Left lung (tissue), 10 donors: ENCODE measurements around the gene NACC1. TPM values are rescaled to one million over a fixed set of nuclear protein-coding genes. Genes with fewer than 3 reads are reported as not detected.
"Not testable (repeated sequence)": the region's sequence is repeated elsewhere in the genome, so short reads cannot be mapped to it uniquely, and the experiment has no call there.

Experiments used
- ATAC-seq: fragments of 200-7000 bp; cut with Tn5 transposase; one replicate; pipeline ENCODE4 v1.9.1; 2020; ENCODE audit warnings: moderate library complexity
- DNase-seq, 4 donors: peaks; one replicate each; pipeline ENCODE4 v3.0.0-alpha.2; 2013 to 2020
- H3K27ac ChIP-seq, 2 donors: fragments of 200-600 bp; sonication (generic) in 1 of 2; one replicate each; pipeline versions ENCODE4 v1.5.0 to v1.8.0; 2020 to 2021
- H3K27me3 ChIP-seq, 2 donors: fragments of 200-600 bp; sonication (generic) in 1 of 2; one replicate each; pipeline versions ENCODE4 v1.5.0 to v1.8.0; 2020 to 2021
- H3K36me3 ChIP-seq, 2 donors: fragments of 200-600 bp; sonication (generic) in 1 of 2; one replicate each; pipeline versions ENCODE4 v1.5.0 to v1.8.0; 2020 to 2021
- H3K4me1 ChIP-seq, 2 donors: fragments of 200-600 bp; one replicate each; pipeline ENCODE4 v1.8.0; 2021
- H3K4me3 ChIP-seq, 2 donors: fragments of 200-600 bp; sonication (generic) in 1 of 2; one replicate each; pipeline versions ENCODE4 v1.5.0 to v1.8.0; 2020 to 2021; ENCODE audit warnings: mild to moderate bottlenecking in 1 of 2
- H3K9me3 ChIP-seq, 2 donors: fragments of 200-600 bp; sonication (generic) in 1 of 2; one replicate each; pipeline versions ENCODE4 v1.5.0 to v1.8.0; 2020 to 2021
- intact Hi-C, 2 donors: fragments of 100-400 bp; cut with DNase I; formaldehyde crosslinking; loops; one replicate each; pipeline versions ENCODE4 v1.11.2 to v1.14.2; 2022
- polyA plus RNA-seq, 6 donors: library from polyadenylated mRNA; unstranded; fragments of 120-200 nt; gene quantifications; one replicate each; pipeline ENCODE4 v1.2.1, GENCODE V29; 2013; ENCODE audit not compliant: insufficient read length in 6 of 6
- total RNA-seq, 2 donors: library from RNA; stranded (reverse); fragmentation: NEBNext Ultra II Directional; extraction: Animal tissue kit (Norgen Biotek cat#: 25700); gene quantifications; one replicate each; pipeline ENCODE4 v1.2.1, GENCODE V29; 2021
- TF ChIP-seq, protein P1 (sequence below), 2 donors: fragments of 200-600 bp; sonication (generic) in 1 of 2; IDR thresholded peaks; one replicate each; pipeline versions ENCODE4 v1.5.0 to v1.8.0; 2021; ENCODE audit warnings: antibody characterized with exemption in 2 of 2
- donor health status: DM: no; HTN: yes; CAD: no.
- donor health status: DM: no; HTN: no; CAD: no.

The NACC1 gene
- total and polyA plus RNA-seq, 8 donors, result 14.9 to 92.5 (median 21.1) TPM

DNA sequence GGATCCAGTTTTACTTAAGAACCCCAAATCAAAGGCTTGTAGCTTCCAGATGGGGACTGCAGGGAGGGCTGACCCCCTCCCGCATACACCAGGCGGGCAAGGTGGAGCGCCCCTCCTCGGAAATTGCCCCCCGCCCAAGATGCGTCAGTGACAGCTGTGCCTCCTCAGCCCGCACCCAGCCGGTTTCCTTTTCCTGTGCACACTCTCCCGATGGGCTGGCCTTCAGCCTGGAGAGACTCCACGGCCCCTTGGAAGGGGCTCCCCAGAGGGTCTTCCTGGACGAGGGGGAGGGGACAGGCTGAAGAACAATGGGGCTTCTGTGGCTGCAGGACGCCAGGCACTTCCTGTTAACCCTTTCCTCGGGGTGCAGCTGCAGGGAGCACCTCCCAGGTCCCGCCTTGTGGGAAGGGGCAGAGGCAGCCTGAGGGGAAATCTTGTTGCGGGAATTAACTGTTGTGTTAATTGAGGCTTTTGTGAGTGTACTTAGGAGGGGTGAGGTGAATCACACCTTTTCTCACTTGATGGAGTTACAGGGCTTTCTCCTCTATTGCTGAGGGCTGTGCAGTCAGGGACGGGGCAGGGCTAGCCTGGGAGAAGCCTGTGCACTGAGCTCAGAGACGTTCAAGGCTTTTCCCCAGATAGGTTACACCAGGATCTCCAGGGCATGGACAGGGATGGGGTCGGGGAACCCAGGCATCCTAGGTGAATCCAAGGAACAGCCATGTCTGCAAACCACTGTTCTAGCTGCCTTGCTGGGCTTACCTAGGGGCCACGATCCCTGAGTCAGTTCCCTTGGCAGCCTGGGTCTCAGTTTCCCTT lies 46.5 kb downstream of the NACC1 start:
- Histone ChIP-seq H3K9me3 (no peaks in the 10 kb centered on the region), H3K4me1 (peaks cover 35 to 94% of the 10 kb centered on the region in 2 donors), H3K27me3 (no peaks in the 10 kb centered on the region), H3K4me3 (peak overlapping the region in 1 of 2 donors; percentile 41), H3K27ac (peak overlapping the region; percentile 96 to 97), H3K36me3 (no peaks in the 10 kb centered on the region)
- DNase-seq, result peak; percentile 63 to 97 (median 88)
- peak; percentile 0 for ATAC-seq
- intact Hi-C loops, result no loop called here
- TF ChIP-seq, protein P1, sequence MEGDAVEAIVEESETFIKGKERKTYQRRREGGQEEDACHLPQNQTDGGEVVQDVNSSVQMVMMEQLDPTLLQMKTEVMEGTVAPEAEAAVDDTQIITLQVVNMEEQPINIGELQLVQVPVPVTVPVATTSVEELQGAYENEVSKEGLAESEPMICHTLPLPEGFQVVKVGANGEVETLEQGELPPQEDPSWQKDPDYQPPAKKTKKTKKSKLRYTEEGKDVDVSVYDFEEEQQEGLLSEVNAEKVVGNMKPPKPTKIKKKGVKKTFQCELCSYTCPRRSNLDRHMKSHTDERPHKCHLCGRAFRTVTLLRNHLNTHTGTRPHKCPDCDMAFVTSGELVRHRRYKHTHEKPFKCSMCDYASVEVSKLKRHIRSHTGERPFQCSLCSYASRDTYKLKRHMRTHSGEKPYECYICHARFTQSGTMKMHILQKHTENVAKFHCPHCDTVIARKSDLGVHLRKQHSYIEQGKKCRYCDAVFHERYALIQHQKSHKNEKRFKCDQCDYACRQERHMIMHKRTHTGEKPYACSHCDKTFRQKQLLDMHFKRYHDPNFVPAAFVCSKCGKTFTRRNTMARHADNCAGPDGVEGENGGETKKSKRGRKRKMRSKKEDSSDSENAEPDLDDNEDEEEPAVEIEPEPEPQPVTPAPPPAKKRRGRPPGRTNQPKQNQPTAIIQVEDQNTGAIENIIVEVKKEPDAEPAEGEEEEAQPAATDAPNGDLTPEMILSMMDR (IDR thresholded peaks at IDR 0.05), result no peak

DNA sequence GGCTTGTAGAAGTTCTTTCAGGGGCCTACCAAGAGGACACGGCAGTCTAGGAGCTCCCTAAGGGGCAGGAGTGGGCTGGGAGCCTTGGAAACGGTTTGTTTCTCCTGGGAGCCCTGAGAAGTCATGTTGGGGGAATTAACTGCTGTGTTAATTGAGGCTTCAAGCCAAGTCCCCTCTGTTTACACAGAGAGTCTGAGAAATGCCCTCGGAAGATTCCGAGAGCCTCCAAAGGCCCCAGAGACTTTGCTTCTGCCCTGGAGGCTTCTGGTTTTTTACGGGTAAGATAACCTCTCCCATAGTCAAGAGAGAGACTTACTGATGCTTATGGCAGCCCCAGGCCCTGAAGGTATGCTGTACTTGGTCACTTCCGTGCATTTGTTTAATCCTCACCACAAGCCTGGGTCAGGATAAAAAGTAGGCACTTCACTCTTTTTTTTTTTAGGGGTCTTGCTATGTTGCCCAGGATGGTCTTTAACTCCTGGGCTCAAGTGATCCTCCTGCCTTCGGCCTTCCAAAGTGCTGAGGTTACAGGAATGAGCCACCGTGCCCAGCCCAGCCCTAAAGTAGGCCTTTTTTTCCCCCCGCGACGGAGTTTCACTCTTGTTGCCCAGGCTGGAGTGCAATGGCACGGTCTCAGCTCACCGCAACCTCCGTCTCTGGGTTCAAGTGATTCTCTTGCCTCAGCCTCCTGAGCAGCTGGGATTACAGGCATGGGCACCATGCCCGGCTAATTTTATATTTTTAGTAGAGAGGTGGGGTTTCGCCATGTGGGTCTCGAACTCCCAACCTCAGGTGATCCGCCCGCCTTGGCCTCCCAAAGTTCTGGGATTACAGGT lies 47.3 kb downstream of the NACC1 start:
- ATAC-seq, result no peak
- Histone ChIP-seq H3K27ac (peak overlapping the region; percentile 96 to 97), H3K4me1 (peaks cover 35 to 97% of the 10 kb centered on the region in 2 donors), H3K9me3 (no peaks in the 10 kb centered on the region), H3K27me3 (no peaks in the 10 kb centered on the region), H3K36me3 (no peaks in the 10 kb centered on the region), H3K4me3 (no peak overlapping the region)
- intact Hi-C loops, result no loop called here
- TF ChIP-seq, protein P1 (IDR thresholded peaks at IDR 0.05), result no peak
- DNase-seq, result peak in 2 of 4 donors; percentile 18 to 41

DNA sequence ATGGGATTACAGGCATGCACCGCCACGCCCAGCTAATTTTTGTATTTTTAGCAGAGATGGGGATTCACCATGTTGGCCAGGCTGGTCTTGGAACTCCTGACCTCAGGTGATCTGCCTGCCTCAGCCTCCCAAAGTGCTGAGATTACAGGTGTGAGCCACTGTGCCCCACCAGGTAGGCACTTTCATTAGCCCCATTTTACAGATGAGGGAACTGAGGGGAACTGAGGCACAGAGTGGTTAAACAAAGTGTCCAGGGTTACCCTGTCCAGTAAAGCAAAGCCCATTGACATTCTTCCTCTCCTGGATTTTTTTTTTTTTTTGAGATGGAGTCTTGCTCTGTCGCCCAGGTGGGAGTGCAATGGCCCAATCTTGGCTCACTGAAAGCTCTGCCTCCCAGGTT lies 48.1 kb downstream of the NACC1 start:
- Histone ChIP-seq H3K4me1 (peaks cover 35 to 97% of the 10 kb centered on the region in 2 donors), H3K27ac (peak overlapping the region; percentile 3 to 97)
- DNase-seq, ATAC-seq, intact Hi-C loops, H3K27me3 ChIP-seq, H3K9me3 ChIP-seq, H3K4me3 ChIP-seq, H3K36me3 ChIP-seq: not testable (repeated sequence)

DNA sequence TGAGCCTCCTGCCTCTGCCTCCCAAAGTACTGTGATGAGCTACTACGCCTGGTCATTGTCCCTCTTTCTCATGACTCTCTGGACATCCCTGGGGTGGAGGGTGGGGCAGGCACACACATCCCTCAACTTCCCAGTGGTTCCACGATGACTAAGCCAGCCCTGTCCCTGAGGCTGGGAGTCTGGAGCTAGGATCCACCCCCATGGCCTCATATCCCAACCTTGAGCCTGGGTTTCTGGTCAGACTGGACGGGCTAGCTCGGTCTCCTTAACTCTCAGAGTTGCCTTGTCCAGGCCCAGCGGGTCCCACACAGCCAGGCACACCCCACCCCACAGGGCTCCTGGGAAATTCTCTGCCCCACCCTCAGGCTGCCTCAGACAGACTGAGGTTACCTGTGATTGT lies 51.7 kb downstream of the NACC1 start:
- peak overlapping the region in 1 of 2 donors; percentile 97 for H3K27ac ChIP-seq
- intact Hi-C loops, result no loop called here
- H3K4me1 ChIP-seq, result peaks cover 28 to 87% of the 10 kb centered on the region in 2 donors
- no peaks in the 10 kb centered on the region for H3K9me3 ChIP-seq
- no peaks in the 10 kb centered on the region for H3K27me3 ChIP-seq
- TF ChIP-seq, protein P1 (IDR thresholded peaks at IDR 0.05), result no peak
- H3K4me3 ChIP-seq, result no peak overlapping the region
- ATAC-seq (no peak), DNase-seq (no peak)
- no peaks in the 10 kb centered on the region for H3K36me3 ChIP-seq

DNA sequence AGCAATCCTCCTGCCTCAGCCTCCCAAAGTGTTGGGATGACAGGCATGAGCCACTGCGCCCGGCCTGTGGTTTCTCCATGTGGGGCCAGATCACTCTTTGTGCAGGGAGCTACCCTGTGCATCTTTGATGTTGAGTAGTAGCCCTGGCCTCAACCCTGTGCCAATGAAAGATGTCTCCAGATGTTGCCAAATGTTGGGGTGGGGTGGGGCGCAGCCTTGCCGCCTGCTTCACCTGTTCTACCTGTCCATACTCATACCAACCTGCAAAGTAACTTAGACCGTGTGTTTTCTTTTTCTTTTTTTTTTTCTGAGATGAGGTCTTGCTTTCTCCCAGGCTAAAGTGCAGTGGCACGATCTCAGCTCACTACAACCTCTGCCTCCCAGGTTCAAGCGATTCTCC lies 53.1 kb downstream of the NACC1 start:
- no peaks in the 10 kb centered on the region for H3K36me3 ChIP-seq
- no peak for DNase-seq
- no peak overlapping the region for H3K27ac ChIP-seq
- H3K27me3 ChIP-seq, result no peaks in the 10 kb centered on the region
- intact Hi-C loops, result no loop called here
- no peak for ATAC-seq
- H3K9me3 ChIP-seq, result no peaks in the 10 kb centered on the region
- TF ChIP-seq, protein P1 (IDR thresholded peaks at IDR 0.05), result no peak
- no peak overlapping the region for H3K4me3 ChIP-seq
- peaks cover 22 to 73% of the 10 kb centered on the region in 2 donors for H3K4me1 ChIP-seq
